Stimulated activated effector memory CD8-positive, alpha-beta T cell treated with anti-CD3 and anti-CD28 coated beads, Interleukin-12 subunit alpha, Interleukin-12 subunit beta, amount 100 ng/mL, for 72 hours (primary cell): ENCODE data around the gene SEMA4A.
A peak's percentile ranks its signal among the peaks of the same experiment; 100 is the strongest.
"Not testable (repeated sequence)": the region's sequence is repeated elsewhere in the genome, so short reads cannot be mapped to it uniquely, and the experiment has no call there.

Experiments
- ATAC-seq: fragments of 150-1000 bp; cut with Tn5 transposase; 2 replicates; pipeline ENCODE4 v1.10.0; 2021
- DNase-seq, 2 donors: peaks; one replicate each; pipeline ENCODE4 v3.0.0; 2021 to 2022; ENCODE audit warnings: low spot score in 2 of 2
- H3K27ac Mint-ChIP-seq: one replicate; pipeline ENCODE4 v1.8.0; 2022; ENCODE audit warnings: mild to moderate bottlenecking, mixed read lengths
- H3K36me3 Mint-ChIP-seq: one replicate; pipeline ENCODE4 v1.8.0; 2022; ENCODE audit warnings: mild to moderate bottlenecking, mixed read lengths
- H3K4me1 Mint-ChIP-seq: one replicate; pipeline ENCODE4 v1.8.0; 2022; ENCODE audit warnings: mixed read lengths
- H3K4me3 Mint-ChIP-seq: one replicate; pipeline ENCODE4 v1.8.0; 2022; ENCODE audit warnings: mild to moderate bottlenecking, mixed read lengths
- H3K9me3 Mint-ChIP-seq: one replicate; pipeline ENCODE4 v1.8.0; 2022; ENCODE audit warnings: mixed read lengths

SEMA4A gene

GRCh38 chr1:156157966-156158365 lies 4.6 kb downstream of the SEMA4A start:
- H3K27ac Mint-ChIP-seq: peak overlapping the region; percentile 82
- no peaks in the 10 kb centered on the region for H3K9me3 Mint-ChIP-seq
- DNase-seq (no peak), ATAC-seq (no peak)
- H3K36me3 Mint-ChIP-seq: peaks cover 64% of the 10 kb centered on the region
- peaks cover 92% of the 10 kb centered on the region for H3K4me1 Mint-ChIP-seq
- peak overlapping the region; percentile 79 for H3K4me3 Mint-ChIP-seq

GRCh38 chr1:156160000-156160742 lies 6.8 kb downstream of the SEMA4A start:
- Mint-ChIP-seq H3K27ac (peak overlapping the region; percentile 96), H3K9me3 (no peaks in the 10 kb centered on the region), H3K4me1 (peaks cover 75% of the 10 kb centered on the region), H3K4me3 (peak overlapping the region; percentile 81), H3K36me3 (peaks cover 85% of the 10 kb centered on the region)
- ATAC-seq (no peak), DNase-seq (no peak)

- H3K4me1 Mint-ChIP-seq: peaks cover 75% of the 10 kb centered on the region
- H3K27ac Mint-ChIP-seq: peak overlapping the region; percentile 96
- H3K9me3 Mint-ChIP-seq: no peaks in the 10 kb centered on the region
- DNase-seq: peak; percentile 43 to 70
- peak; percentile 78 for ATAC-seq
- H3K36me3 Mint-ChIP-seq: peaks cover 91% of the 10 kb centered on the region
- peak overlapping the region; percentile 81 for H3K4me3 Mint-ChIP-seq
Observed at GRCh38 chr1:156160743-156161171, 7.4 kb downstream of the SEMA4A start.

DNA sequence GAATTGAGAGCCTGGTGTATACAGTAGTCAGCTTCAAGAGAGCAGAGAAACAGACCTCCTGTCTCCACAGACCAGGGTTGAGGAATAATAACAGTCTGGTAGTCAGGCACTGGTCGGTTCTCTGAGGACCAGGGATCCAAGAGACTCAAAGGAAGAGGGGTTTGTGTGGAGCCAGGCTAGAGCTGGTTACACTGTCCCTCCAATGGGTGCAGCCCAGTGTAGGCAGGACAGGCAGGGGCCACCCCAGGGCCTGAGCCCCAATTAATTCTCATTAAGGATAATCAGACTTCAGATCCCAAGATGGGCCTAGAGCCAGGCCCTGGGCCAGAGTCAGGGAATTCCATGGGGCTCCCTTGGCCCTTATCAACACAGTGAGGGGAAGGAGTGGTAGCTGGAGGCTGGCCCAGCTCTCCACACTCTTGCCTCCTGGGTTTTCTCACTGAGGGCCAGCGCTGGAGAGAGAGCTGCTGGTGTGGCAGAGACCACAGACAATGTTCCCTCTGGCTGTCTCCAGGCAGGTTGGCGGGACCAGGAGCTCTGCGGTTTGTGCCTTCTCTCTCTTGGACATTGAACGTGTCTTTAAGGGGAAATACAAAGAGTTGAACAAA lies 9.1 kb downstream of the SEMA4A start:
- H3K9me3 Mint-ChIP-seq: no peaks in the 10 kb centered on the region
- peaks cover 95% of the 10 kb centered on the region for H3K36me3 Mint-ChIP-seq
- ATAC-seq (no peak), DNase-seq (no peak)
- H3K27ac Mint-ChIP-seq: peak overlapping the region; percentile 96
- no peak overlapping the region for H3K4me3 Mint-ChIP-seq
- H3K4me1 Mint-ChIP-seq: peaks cover 61% of the 10 kb centered on the region

DNA sequence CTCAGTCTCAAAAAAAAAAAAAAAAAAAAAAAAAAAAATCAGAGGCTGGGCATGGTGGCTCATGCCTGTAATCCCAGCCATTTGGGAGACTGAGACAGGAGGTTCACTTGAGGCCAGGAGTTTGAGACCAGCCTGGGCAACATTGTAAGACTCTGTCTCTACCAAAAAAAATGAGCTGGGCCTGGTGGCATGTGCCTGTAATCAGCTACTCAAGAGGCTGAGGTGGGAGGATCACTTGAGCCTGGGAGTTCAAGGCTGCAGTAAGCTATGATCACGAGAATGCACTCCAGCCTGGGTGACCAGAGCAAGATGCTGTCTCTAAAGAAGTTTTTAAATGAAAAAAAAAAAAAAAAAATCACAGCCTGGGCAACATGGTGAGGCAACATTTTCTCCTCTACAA lies 10.3 kb downstream of the SEMA4A start:
- Mint-ChIP-seq H3K36me3 (peaks cover 96% of the 10 kb centered on the region), H3K27ac (no peak overlapping the region), H3K9me3 (no peaks in the 10 kb centered on the region), H3K4me3 (no peak overlapping the region), H3K4me1 (peaks cover 49% of the 10 kb centered on the region)
- DNase-seq: no peak
- no peak for ATAC-seq

DNA sequence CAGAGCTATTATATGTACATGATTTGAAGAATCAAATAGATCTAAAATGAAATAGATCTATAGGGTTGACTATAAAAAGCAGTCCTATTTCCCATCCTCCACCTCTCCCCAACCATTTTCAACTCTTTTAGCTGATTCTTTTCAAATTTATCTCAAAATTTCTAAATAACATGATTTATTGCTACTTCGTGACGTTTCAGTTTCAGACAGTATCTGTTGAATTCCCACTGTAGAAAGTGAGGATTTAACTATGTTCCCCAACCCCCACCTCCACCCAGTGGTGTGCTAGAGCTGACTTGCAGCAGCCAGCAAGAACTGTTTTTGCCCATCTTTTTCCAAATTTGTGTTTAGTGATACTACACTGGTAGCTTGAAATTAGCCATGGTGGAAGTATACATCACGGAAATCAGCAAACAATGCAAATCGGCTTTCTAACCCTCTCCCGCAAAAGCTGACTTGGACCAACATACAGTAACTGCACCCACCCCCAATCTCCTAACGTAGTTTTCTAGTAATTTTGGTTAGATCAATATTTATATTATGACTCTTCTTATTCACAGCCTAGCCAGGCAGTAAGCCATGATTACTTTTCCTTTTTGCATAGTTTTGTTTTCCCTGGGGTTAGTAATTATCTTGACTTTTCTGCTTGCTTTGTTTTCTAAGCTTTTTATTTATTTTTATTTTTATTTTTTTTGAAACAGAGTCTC lies 10.9 kb downstream of the SEMA4A start:
- DNase-seq: no peak
- H3K4me3 Mint-ChIP-seq: no peak overlapping the region
- no peak for ATAC-seq
- no peaks in the 10 kb centered on the region for H3K9me3 Mint-ChIP-seq
- peaks cover 43% of the 10 kb centered on the region for H3K4me1 Mint-ChIP-seq
- peaks cover 96% of the 10 kb centered on the region for H3K36me3 Mint-ChIP-seq
- peak overlapping the region; percentile 91 for H3K27ac Mint-ChIP-seq

GRCh38 chr1:156165083-156165482 lies 11.7 kb downstream of the SEMA4A start:
- H3K4me1 Mint-ChIP-seq: peaks cover 35% of the 10 kb centered on the region
- no peak for ATAC-seq
- no peaks in the 10 kb centered on the region for H3K9me3 Mint-ChIP-seq
- no peak for DNase-seq
- peaks cover 93% of the 10 kb centered on the region for H3K36me3 Mint-ChIP-seq
- peak overlapping the region; percentile 43 for H3K4me3 Mint-ChIP-seq
- H3K27ac Mint-ChIP-seq: peak overlapping the region; percentile 91

DNA sequence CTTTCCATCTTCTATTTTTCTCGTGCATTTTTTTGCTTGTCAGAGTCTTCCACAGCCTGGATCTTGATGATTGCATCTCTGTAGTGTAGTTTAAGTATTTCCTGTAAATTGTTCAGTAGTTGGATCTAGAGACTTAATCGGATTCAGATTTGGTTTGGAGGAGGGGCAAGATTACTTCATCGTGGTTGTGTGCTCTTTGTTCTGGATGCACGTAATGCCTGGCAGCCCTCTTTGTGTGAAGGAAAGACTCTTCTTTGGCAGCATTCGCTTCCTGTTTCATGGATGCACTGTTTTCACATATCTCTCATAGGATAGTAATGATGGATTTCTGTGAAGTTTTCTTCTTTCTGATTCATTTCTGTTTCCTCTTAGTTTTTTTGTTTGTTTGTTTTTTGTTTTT lies 14.2 kb downstream of the SEMA4A start:
- Mint-ChIP-seq H3K9me3 (no peaks in the 10 kb centered on the region), H3K4me1 (peaks cover 13% of the 10 kb centered on the region), H3K27ac (no peak overlapping the region), H3K4me3 (no peak overlapping the region), H3K36me3 (peaks cover 85% of the 10 kb centered on the region)
- no peak for ATAC-seq
- DNase-seq: no peak

DNA sequence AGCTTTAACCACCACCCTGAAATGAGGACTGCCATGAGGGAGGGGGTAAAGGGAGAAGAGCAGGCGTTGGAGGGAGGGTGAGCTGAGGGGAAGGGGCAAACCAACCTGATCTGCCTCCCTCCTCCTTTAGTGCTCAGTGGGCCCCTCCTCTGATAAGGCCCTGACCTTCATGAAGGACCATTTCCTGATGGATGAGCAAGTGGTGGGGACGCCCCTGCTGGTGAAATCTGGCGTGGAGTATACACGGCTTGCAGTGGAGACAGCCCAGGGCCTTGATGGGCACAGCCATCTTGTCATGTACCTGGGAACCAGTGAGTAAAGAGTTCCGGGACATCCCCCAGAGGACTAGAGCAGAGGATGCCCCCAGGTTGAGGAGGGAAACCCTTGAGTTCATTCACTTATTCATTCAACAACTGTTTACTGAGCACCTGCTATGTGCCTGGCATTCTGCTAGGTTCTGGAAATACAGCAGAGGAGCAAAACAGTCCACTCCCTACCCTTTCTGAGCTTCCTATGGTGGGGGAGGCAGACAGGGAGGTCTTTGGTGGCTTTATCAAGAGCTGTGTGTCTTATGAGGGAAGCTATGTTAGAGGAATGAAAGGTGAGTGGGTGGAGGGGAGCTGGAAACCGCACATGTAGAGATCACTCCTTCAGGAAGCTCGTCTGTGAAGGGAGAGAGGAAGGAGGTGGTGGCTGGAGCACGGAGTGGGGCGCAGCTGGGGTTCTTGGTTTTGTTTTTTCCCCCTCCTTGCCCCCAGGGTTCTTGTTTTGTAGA lies 19.5 kb downstream of the SEMA4A start:
- no peak for DNase-seq
- peaks cover 13% of the 10 kb centered on the region for H3K4me1 Mint-ChIP-seq
- no peak for ATAC-seq
- peak overlapping the region; percentile 75 for H3K27ac Mint-ChIP-seq
- no peak overlapping the region for H3K4me3 Mint-ChIP-seq
- H3K9me3 Mint-ChIP-seq: no peaks in the 10 kb centered on the region
- peaks cover 82% of the 10 kb centered on the region for H3K36me3 Mint-ChIP-seq

DNA sequence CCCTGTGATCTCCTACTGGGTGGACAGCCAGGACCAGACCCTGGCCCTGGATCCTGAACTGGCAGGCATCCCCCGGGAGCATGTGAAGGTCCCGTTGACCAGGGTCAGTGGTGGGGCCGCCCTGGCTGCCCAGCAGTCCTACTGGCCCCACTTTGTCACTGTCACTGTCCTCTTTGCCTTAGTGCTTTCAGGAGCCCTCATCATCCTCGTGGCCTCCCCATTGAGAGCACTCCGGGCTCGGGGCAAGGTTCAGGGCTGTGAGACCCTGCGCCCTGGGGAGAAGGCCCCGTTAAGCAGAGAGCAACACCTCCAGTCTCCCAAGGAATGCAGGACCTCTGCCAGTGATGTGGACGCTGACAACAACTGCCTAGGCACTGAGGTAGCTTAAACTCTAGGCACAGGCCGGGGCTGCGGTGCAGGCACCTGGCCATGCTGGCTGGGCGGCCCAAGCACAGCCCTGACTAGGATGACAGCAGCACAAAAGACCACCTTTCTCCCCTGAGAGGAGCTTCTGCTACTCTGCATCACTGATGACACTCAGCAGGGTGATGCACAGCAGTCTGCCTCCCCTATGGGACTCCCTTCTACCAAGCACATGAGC lies 23.3 kb downstream of the SEMA4A start:
- DNase-seq (no peak), ATAC-seq (peak; percentile 36)
- no peak overlapping the region for H3K4me3 Mint-ChIP-seq
- H3K36me3 Mint-ChIP-seq: peaks cover 56% of the 10 kb centered on the region
- peak overlapping the region; percentile 67 for H3K27ac Mint-ChIP-seq
- H3K9me3 Mint-ChIP-seq: no peaks in the 10 kb centered on the region
- H3K4me1 Mint-ChIP-seq: peaks cover 21% of the 10 kb centered on the region

DNA sequence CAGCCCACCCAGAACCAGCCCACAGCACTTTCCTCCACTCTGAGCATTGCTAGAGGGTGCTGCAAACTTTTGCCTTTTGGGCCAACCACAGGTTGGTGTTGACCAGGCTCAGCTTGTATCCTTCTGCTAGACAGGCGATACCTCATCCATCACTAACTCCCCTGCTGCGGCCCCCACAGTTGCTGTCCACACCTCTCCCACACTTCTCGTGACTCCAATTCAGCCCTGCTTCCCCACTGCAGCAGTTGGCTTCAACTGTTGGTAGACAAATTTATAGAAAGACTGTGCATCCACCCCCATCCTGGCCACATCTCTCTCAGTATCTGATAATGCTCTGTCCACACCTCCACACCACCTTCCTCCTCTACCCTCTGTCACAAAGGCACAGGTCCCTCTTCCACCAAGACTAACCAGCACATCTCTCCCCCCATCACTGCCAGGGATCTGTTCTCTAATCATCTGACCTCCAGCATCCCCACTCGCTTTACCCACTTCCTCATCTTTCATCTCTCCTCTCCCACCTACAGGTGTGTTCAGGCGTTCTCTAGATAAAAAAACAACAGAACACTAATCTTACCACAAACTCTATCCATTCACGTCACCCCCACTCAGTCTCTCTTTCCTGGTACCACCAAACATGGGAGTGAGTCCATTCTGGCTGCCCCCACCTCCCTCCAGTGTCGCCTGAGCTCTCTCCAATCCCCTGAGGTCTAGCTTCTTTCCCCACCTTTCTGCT lies 24.7 kb downstream of the SEMA4A start:
- ATAC-seq (no peak), DNase-seq (no peak)
- no peak overlapping the region for H3K4me3 Mint-ChIP-seq
- peaks cover 48% of the 10 kb centered on the region for H3K36me3 Mint-ChIP-seq
- H3K27ac Mint-ChIP-seq: peak overlapping the region; percentile 1
- H3K9me3 Mint-ChIP-seq: no peaks in the 10 kb centered on the region
- H3K4me1 Mint-ChIP-seq: peaks cover 15% of the 10 kb centered on the region

GRCh38 chr1:156180471-156180870 lies 27.1 kb downstream of the SEMA4A start:
- no peak for DNase-seq
- Mint-ChIP-seq H3K9me3 (no peaks in the 10 kb centered on the region), H3K27ac (no peak overlapping the region), H3K4me1 (peaks cover 10% of the 10 kb centered on the region), H3K36me3 (peaks cover 24% of the 10 kb centered on the region), H3K4me3 (no peak overlapping the region)
- no peak for ATAC-seq

- H3K27ac Mint-ChIP-seq, H3K4me1 Mint-ChIP-seq, H3K9me3 Mint-ChIP-seq, ATAC-seq, H3K4me3 Mint-ChIP-seq, DNase-seq: not testable (repeated sequence)
- peaks cover 15% of the 10 kb centered on the region for H3K36me3 Mint-ChIP-seq
Observed at GRCh38 chr1:156181391-156181924, 28.1 kb downstream of the SEMA4A start.
